Middle frontal gyrus (tissue), 1 donor: ENCODE results near the gene SLC39A8.

Experiments used
- DNase-seq: peaks from one replicate; pipeline ENCODE4 v3.0.0-alpha.2; 2015; ENCODE audit warnings: low spot score; ENCODE audit errors: extremely low spot score

The SLC39A8 gene

DNA sequence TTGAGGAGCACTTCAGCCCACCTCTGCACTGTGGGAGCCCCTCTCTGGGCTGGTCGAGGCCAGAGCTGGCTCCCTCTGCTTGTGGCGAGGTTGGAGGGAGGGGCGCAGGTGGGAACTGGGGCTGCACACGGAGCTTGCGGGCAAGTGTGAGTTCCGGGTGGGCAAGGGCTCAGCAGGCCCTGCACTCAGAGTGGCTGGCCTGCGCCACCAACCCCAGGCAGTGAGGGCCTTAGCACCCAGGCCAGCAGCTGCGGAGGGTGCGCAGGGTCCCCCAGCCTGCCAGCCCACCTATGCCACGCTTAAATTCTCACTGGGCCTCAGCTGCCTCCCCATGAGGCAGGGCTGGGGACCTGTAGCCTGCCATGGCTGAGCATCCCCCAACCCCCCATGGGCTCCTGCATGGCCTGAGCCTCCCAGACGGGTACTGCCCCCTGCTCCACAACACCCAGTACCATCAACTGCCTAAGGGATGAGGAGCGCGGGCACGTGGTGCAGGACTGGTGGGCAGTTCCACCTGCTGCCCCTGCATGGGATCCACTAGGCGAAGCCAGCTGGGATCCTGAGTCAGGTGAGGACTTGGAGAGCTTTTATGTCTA, 110.9 kb downstream of the SLC39A8 start:
- DNase-seq = no peak

DNA sequence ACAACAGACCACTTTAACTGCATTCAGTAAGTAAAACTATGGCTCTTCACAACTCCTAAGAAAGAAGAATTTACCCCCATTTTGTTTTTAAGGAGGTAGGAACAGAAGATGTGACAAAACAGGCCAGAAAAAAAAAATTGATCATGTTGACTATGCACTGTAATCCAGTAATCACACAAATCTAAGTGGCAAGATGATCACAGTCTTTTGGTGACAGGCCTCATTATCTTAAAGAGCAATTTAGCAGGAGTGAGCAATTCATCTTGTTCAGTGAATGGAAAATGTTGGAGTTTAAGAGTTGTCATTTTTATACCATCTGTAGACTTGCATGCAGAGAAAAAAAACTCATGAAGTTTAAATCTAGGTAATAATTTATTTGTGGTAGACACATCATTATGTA, 115.1 kb downstream of the SLC39A8 start:
- DNase-seq = no peak

DNA sequence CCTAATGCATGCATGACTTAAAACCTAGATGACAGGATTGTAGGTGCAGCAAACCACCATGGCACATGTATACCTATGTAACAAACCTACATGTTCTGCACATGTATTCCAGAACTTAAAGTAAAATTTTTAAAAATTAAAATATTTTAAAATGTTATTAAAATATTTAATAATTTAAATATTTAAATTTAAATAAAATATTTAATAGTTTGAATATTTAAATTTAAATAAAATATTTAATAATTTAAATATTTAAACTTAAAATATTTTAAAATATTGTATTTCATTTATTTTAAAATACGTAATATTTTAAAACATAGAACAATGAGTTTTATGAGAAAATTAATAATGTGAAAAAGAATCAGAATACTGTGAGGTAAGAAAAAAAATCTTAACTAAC, 117.9 kb downstream of the SLC39A8 start:
- DNase-seq = no peak

GRCh38 chr4:102223461-102223860, 121.8 kb downstream of the SLC39A8 start:
- DNase-seq = no peak

- no peak for DNase-seq
Measured at GRCh38 chr4:102222838-102223409, 122.4 kb downstream of the SLC39A8 start.

DNA sequence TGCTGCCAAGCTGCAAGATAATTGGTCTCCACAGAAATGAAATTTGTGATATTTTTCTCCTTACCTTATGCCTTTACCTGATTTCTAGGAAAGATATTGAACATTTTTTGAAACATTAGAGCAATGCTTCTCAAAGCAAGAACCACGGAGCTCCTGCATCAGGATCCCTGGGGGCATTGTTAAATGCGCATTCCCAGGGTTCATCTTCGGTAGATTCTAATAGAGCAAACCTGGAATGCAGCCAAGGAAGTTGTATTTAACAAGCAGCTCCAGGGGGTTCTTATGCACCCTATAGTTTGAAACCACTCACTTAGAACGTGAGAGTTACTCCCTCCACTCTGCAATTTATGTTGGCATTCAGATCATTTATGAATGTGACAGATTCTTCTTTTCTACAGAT, 126.2 kb downstream of the SLC39A8 start:
- no peak for DNase-seq

DNA sequence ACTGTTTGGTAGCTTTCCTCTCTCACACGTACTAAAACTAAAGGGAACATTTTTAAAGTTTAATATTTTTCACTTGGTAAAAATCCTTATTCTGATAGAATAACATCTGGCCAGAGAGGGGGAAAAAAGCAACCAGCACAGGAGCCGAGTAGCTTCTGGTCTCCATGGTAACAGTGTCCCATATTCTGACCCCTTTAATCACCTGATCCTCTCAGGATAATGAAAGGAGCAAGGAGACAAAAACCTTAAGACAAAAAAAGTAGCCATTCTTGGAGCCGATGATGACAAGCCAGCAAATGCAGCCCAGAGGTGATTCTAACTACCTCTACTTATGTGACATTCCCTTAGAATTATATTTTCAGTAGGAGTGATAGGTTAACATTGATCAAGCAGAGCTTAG, 126.6 kb downstream of the SLC39A8 start:
- no peak for DNase-seq

GRCh38 chr4:102217775-102218355, 127.4 kb downstream of the SLC39A8 start:
- no peak for DNase-seq

GRCh38 chr4:102217345-102217744, 127.9 kb downstream of the SLC39A8 start:
- no peak for DNase-seq

DNA sequence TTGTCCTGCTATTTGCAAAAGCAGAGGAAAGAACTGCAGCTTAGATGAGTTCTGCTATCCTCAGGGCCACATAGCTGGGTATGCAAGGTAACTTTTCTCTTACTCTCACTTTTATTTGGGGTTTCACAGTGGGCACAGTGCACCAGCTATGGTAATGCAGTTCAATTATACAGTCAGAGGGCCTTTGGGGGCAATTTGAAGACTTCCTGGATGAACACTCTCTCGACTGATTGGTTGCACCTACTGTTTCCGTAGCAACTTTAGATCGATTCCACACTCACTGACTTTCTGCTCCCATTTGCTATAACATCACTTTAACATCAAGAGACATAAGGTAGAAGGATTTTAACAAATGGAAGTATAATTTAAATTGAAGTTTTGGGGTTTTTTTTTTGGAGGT, 128.6 kb downstream of the SLC39A8 start:
- DNase-seq = no peak

DNA sequence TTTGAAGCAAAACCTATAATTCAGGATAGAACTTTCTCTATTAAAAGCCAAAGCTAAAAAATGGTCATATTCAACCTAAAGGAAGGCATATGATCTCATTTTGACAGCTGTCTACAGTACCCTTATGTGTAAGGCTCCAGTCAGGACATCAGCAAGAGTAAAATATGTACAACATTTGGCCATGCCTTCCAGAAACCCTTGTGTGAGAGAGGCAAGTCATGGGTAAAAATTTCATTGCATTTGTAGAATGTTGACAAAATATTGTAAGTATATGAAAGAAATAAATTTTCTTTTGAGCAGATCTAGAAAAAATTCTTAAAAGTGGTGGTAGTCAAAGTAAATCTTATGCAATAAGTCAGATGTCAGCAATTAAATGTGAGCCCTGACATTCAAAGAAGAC, 132.3 kb downstream of the SLC39A8 start:
- no peak for DNase-seq
